Measurements from ENCODE around the gene STK32B.

GRCh38 chr4:5185551-5185950 is 134.3 kb downstream of the STK32B start:
- TF ChIP-seq EP300 (IDR thresholded peaks at IDR 0.05; ENCODE audit: borderline replicate concordance): no peak
- no peak for TF ChIP-seq REST (IDR thresholded peaks at IDR 0.05; ENCODE audit: low read depth)

All from Ishikawa (cell line).